Stimulated activated naive CD4-positive, alpha-beta T cell (primary cell): ENCODE measurements around the gene SHROOM2.
"Not testable (repeated sequence)": the region's sequence is repeated elsewhere in the genome, so short reads cannot be mapped to it uniquely, and the experiment has no call there.

ENCODE experiments used
- DNase-seq, 6 experiments: peaks; one replicate each; lab custom pipeline; 2025; lab: John Stamatoyannopoulos, UW

Gene SHROOM2

DNA sequence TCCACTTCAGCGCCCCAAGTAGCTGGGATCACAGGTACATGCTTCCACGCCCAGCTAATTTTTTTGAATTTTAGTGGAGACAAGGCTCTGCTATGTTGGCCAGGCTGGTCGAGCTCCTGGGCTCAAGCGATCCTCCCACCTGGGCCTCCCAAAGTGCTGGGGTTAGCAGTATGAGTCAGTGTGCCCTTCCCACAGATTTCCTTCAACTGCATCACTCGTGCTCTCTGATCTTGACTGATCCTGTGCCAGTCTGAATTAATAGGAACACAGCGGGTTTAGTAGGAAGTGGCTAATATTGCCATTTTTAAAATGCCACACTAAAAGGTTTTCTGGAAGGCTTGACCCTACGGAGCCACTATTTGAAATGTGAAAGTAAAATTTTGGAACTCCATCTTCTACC, 4.3 kb upstream of the SHROOM2 start:
- DNase-seq = no peak

DNA sequence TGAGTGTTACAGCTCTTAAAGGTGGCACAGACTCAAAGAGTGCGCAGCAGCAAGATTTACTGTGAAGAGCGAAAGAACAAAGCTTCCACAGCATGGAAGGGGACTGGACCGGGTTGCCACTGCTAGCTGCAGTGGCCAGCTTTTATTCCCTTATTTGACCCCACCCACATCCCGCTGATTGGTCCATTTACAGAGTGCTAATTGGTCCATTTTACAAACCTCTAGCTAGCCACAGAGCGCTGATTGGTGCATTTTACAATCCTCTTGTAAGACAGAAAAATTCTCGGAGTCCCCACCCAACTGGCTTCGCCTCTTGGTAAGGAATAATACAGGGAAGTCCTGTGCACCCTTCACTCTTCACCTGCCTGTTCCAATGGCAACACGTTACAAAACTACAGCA, 1.9 kb upstream of the SHROOM2 start:
- no peak for DNase-seq

DNA sequence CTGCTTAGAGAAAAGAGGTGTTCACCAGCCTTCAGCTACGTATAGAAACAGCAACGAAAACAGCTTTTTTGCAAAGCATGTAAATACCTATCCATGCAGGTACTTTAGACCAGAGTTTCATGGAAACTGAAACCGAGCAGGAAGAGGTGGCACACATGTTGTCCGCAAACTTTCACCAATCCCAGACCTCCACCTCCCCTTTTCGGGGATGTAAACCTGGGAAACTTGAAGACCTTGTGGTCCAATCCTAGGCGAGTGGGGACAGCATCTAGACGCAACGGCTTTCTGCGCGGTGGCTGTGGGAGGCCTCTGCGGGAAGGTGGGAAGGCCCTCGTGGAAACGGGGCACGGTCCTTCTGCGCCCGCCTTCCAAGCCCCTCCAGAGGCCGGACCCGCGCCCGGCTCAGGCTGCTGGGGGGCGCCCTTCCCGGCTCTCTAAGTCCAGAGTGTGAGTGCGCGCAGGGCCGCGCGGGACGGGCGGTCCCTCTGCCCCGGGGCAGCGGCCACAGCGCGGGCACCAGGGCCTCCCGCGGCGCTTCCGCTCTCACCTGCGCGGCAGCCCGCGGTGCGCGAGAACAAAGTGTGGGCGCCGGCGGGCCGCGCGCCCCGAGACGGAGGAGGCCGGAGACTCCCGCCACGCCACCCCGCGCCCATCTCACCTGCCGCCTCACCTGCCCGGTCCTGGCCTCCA, 830 bp upstream of the SHROOM2 start:
- DNase-seq = no peak

DNA sequence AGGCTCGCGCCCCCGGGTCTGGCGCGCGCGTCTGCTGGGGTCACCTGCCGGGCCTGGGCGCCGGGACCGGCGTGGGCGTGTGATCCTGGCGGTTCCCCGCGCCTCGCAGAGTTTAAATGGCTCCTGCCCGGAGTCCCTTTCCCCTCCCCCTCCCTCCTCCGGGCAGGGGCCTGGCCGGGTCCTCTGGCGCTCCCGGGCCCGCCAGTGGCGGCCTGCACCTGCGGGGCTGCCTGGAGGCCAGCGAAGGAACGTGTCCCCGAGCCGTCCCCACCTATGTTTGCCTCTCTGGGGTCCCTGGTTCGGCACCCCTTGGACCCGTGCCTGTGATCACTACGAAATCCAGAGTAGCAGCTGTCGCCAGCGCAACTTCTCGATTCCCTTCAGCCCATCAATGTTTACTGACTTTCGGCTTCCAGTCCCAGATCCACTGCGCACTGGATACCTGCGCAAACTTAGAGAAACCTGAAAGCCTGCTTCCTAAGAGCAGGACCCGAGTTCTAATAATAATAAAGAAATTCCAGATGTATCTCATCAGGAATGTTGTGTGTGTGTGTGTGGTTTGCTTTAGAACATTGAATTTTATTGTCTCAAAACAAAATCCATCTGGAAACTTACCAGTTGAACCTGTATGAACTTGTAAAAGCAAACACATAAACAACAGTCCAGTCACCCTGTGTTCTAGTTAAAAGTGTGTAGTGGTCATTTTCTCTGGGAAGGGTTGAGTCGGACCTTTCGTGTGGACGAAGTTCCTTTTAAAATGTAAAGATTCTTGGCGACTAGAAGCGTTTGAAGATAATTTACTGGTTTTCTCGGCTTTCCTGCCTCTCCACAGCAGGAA, 788 bp downstream of the SHROOM2 start:
- DNase-seq = no peak

DNA sequence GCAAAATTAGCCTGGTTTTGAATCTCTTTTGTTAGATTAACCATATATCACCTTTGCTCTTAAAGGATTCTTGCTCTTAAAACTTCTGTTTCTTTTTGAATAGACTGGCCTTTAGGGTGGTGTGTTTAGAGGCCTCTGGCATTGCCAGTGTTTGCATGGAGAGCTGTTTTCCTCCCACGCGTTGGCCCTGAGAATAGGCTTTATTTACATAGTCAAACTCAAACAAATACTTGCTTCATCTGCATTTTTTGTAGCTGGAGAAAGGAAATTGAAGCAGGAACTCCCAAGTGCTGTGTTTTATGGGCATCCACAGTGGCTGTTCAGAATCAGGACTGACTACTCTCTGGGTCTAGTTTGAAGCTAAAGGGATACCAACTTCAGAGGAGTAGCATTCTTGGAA, 2.7 kb downstream of the SHROOM2 start:
- no peak for DNase-seq

DNA sequence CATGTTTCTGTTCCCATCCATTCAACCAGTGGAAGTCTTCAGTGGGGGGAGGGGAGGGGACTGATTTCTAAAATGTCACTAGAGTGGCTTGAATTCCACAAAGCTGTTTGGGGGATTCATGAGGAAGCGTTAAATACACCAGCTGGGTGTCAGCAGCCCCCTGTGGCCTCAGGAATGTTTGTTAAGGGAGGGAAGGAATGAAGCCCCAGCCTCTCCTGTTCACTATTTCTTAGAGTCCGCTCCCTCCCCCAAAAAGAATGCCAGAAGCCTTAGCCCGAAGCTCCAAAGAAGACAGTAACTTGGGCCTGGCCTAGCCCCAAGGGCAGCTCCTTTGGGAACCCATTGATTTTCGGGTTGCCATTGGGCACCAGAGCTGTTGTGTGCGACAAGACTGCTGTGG, 3.3 kb downstream of the SHROOM2 start:
- no peak for DNase-seq

DNA sequence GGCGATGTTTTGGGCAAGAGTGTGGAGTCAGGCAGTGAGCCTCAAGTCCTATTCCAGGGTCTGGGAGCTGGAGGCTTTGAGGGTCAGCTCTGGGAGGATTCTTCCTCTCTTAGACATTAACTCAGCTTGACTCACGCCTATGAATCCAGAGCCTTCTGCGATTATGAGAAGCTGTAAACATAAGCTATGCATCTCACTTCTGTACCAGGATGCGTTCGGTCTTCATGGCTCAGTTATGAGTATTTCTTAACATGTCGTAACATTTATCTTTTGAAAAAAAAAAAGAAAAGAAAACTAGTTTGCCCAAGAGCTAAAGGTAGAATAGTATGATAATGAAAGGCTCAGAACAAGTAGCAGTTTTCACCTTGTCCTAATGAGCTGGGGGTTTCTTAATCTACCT, 4.6 kb downstream of the SHROOM2 start:
- no peak for DNase-seq

DNA sequence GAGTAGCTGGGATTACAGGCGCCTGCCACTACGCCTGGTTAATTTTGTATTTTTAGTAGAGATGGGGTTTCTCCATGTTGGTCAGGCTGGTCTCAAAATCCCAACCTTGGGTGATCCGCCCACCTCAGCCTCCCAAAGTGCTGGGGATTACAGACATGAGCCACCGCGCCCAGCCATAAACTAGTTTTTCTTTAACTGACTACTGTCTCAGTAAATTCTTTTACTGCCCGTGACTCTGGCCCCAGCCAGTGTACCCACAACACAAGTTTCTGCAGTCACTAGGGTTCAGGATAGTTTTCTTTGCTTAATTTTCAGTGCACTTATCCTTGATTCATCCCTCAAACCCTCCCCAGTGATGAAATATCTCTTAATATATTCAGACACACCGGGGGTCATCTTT, 8.3 kb downstream of the SHROOM2 start:
- no peak for DNase-seq

DNA sequence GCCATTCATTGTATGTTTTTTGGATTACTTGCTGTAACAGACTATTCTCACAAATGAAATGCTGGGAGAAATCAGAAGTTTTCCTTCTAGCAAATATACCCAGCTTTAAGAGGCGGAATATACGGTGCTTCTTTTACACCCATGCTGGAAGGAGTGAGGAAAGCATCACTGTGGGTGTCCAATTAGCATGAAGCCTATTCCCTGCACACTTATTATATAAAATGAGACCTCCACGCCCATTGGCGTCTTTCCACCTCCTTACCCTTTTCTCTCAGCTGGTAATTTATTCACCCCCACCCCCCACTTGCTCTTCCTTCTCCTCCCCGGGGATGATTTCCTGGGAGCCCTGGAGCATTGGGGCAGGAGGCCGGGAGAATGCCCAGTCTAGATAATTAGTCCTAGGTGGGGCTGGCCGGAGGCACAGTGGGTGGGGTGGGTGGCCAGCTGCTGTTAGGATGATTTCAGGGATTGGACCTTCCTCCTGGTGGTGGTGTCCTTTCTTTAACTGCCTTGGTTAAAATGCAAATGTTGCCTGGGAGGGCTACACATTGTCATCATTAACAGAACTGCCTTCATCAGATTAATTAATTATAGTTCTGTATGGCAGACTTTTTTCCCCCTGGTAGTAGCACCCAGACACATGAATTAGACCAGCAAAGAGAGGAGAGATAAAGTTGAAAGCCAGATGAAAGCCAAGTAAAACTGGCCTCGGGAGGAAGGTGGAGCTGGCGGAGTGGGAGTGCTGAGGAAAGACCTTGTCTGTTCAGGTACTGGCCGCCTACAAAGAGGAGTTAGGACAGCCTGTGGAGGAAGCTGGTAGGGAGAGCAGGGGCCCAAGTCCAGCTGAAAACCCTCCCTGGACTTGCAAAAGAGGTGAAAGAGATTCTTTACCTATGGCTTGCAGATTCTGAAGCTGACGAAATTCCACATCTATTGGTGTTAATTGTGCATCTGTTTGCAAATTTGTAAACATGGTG, 11.4 kb downstream of the SHROOM2 start:
- no peak for DNase-seq

DNA sequence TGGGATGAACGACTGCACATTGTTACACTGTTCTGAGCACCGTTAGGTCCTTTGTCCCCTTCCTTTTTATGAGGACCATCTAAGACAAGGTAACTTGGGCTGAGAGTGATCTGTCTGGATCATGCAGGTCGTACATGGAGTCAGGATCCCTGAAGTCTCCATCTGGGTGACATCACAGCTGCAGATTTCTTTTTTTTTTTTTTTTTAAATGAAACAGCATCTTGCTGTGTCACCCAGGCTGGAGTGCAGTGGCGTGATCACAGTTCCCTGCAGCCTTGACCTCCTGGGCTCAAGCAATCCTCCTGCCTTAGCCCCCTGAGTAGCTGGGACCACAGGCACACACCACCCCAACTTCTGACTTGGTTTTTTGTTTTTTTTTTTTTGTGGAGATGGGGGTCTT, 16.5 kb downstream of the SHROOM2 start:
- no peak for DNase-seq

DNA sequence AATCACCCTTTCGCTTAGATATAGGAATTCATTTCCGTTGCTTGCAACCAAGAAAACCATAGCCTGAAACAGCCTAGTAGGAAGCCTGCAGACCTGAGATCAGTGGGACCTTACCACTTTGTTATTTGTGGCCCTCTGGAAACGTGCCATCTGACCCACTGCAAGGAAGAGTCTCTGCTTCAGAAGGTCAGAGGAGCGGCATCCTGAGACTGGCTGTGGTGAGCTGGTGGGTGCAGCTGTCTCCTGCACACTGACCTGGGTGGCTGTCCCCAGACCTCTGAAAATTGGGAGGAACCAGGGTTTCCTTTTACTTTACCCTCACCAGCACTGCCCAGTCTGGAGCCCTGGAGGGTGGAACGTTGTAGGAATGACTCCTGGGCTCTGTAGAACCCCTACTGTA, 18.2 kb downstream of the SHROOM2 start:
- no peak for DNase-seq

DNA sequence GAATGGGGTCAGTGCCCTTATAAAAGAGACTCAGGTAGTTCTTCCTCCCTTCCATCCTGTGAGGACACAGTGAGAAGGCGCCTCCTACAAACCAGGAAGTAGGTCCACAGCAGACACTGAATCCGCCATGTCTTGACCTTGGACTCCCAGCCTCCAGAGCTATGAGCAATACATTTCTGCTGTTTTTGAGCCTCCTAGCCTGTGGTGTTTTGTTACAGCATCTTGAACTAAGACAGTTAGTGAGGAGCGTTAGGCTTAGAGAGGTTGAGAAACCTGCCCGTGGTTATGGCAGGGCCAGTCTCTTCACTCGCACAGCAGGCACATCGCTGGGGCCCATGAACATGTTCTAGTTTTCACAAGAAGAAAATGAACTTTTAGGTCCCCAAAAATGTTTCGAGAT, 19.7 kb downstream of the SHROOM2 start:
- no peak for DNase-seq

DNA sequence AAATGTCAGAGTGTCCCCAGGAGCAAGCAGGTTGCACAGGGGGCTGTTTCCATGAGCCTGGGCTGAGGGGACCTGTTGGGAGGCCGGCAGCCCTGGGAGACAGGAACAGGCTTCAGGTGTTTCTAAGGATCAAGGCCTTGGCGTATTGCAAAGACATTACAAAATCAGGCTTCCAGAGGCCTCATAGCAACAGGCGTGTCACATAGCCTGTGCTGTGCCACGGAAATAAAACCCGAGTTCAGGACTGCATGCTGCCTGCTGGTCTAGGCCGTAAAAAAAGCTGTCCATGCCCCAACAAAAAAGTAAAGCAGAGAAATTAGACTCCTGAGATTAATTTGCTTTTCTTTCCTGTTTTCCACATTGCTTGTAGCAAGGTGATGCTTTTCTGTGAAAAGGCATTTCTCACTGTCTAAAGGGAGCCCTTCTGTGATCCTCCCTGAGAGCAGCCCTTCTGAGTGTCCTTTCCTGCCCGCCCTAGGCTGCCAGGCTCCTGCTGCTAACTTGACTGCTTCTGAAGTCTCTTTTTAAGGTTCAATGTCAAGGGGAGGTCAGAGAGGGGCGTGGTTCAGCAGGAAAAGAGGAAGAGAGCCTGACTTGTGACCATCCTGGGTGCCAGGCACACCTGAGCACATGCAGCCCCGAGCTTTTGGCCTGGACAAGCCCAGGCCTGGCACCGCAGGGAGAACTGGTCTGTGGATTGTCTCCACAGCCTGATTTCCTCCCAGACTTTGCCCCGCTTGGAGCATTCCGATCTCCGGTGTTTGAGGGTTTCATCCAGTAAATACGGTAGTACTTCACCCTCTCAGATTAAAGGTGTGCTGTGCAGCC, 21.3 kb downstream of the SHROOM2 start:
- DNase-seq = no peak

DNA sequence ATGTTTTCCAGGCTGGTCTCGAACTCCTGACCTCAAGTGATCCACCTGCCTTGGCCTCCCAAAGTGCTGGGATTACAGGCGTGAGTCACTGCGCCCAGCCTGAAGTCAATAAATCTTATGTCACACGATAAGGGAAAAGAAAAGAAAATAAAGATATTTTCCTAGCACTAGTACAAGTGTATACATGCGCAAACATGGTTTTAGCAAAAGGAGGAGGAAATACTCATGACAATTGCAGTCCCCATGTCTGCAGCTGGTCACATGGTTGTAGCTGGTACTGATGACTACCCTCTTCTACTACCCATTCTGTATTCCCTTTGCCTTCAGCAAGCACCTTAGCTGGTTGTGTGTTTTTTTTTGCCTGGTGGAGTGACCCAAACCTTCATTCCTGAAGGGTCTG, 23.6 kb downstream of the SHROOM2 start:
- DNase-seq = not testable (repeated sequence)

DNA sequence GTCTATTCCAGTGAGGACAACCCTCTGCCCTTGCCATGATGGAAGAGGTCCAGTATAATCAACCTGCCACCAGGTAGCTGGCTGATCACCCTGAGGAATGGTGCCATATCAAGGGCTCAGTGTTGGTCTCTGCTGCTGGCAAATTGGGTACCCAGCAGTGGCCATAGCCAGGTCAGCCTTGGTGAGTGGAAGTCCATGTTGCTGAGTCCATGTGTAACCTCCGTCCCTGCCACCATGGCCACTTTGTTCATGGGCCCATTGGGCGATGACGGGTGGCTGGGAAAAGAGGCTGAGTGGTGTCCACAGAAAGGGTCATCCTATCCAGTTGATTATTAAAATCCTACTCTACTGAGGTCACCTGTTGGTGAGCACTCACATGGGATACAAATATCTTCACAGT, 24.9 kb downstream of the SHROOM2 start:
- DNase-seq = not testable (repeated sequence)

DNA sequence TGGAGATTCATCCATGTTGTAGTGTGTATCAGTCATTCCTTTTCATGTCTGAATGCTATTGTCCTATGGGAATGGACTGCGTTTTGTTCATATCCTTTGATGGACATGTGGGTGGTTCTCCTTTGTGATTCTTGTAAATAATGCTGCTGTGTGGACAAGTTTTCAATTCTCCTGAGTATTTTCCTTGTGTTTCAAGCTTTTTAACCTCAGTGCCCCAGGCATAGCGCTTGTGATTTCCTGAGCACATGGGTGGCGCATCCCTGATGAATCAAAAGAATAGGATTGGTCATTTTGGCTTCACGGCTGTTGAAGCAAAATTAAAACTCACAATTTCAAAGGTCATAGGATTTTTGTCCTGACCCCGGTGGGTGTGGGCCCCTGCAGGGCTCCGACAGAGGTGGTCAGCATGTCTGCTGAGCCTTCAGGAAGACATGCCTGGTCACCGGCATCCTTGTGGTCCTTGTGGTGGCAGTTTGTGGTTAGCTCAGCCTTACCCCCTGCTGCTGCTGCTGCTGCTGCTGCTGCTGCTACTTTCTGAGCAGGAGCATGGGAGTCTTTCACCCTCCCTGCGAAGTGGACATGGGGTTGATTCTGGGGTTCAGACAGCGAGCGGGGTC, 30.0 kb downstream of the SHROOM2 start:
- no peak for DNase-seq

DNA sequence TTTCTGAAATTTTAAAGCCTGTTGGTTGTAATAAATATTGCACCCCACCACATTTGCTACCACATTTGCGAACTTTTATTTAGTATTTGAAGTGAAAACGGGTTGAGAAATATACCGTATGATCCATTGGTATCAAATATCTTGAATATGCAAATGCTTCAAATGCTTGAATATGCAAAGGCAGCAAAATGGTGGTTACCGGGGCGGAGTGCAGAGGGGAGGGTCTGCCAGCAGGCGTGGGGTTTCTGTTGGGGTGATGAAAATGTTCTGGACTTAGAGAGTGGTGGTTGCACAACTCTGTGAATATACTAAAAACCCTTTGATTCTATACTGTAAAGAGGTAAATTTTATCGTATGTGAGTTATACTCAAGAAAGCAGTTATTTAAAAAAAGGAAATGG, 35.3 kb downstream of the SHROOM2 start:
- DNase-seq = no peak

DNA sequence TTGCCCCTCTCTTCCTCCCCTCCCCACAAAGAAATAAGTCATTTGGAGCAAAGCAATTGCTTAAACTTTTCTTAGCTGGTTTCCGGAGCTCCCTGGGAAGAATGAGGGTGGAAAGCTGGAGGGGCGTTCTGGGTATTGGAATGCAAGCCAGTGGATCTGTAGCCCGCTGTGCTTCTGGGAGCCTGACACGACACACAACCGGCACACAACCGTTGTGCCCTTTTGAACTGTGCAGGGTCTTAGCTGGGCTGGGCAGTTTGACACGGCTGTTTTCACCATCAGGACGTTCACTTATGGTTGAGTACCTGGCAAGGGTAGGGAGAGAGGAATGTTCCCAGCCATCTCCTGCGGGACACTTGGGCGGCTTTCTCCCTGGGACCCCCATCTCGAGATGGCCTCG, 38.3 kb downstream of the SHROOM2 start:
- DNase-seq = no peak

DNA sequence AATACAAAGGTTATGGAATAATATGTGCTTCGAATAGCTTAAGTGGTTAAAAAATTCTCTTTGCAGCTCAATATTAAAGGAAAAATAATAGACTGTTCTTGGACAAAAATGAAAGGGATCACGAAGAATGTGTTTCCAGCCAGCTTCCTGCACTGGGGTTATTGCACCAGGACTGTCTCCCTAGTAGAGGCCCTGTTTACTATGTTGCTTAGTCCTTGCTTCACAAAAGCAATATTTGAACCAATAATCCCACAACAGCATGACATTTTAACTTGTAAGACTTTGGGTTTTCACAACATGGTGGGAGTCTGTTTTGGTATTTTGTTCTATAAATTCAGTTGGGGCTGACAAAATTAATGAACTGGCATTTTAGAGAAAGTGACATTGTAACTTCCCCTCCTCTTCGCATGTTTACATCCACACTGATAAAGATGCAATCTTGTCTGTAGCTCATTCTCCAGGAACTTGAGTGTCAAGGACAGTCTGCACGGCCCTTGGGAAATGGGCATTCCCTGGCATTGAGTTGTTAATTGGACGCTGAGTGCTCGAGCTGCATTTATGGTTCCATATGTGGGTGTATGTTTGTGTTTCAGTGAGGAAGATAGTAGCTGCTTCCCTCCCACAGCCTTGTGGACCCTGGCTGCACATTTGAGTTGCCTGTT, 39.0 kb downstream of the SHROOM2 start:
- DNase-seq = no peak

DNA sequence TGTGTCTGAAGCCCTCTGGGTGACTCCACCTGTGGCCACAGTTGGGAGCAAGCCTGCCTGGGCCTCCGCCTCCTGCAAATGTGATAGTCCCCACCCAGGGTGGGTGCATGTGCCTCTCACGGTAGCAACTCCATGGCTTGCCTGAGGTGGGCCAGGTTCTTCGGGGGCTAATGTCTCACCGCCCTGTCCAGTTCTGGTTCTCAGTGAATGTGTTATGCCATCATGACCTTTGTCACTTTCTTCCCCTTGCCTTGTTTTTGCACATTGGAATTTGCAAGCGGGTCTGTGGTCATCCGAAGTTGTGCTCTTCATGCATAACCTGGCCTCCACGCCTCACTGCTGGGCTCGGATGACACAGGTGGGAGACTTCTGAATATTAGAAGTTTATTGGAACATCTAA, 39.7 kb downstream of the SHROOM2 start:
- DNase-seq = no peak
